K562 (cell line): Measurements from ENCODE around the gene TOX3. TPM values are rescaled to one million over a fixed set of nuclear protein-coding genes. Genes with fewer than 3 reads are reported as not detected.

ENCODE experiments used
- ATAC-seq: fragments of 200-7000 bp; cut with Tn5 transposase; 3 replicates; pipeline ENCODE4 v1.9.1; 2020; ENCODE audit warnings: moderate library complexity
- BruUV-seq: library from RNA; stranded (reverse); fragments of 400-500 nt; replicated peaks from 2 replicates; lab custom pipeline; 2021; lab: Mats Ljungman, UMichigan
- CTCF ChIA-PET: fragments of 300-600 bp; formaldehyde crosslinking; extraction: SDS; loops from one replicate; lab custom pipeline; 2021; ENCODE audit warnings: low intra/inter-chr PET ratio; lab: Yijun Ruan, JAX
- POLR2A ChIA-PET: fragments of 300-600, 350-650 bp; sonication (Branson Sonifier 250); formaldehyde crosslinking; extraction: SDS; loops from one replicate; lab custom pipeline; 2021; ENCODE audit warnings: antibody characterized with exemption, inconsistent platforms; lab: Yijun Ruan, JAX
- DNase-seq, 4 experiments: peaks; one replicate each; pipeline versions ENCODE4 v3.0.0 to v3.0.0-alpha.2; 2011 to 2018; ENCODE audit warnings: low spot score in 3 of 4, mixed read lengths in 3 of 4; ENCODE audit errors: extremely low read depth in 1 of 4
- FAIRE-seq: peaks from 2 replicates; lab custom pipeline; 2011; peaks lifted over from hg19 to GRCh38; lab: Jason Lieb, UNC
- H2AFZ ChIP-seq: 2 replicates; pipeline ENCODE4 v1.6.0; 2011; ENCODE audit warnings: low read depth, low read length, control low read depth, inconsistent platforms
- H3K27ac ChIP-seq: fragments of 200-600 bp; 3 replicates; pipeline ENCODE4 v1.8.0; 2011; ENCODE audit warnings: low read depth, mild to moderate bottlenecking, control low read depth, inconsistent platforms, low read length, moderate library complexity, mixed read lengths; ENCODE audit errors: extremely low read depth
- H3K27me3 ChIP-seq, 2 experiments: fragments of 300-600 bp in 1 of 2; 2 replicates in 1 of 2; 3 replicates in 1 of 2; pipeline versions ENCODE4 v1.6.0 to v1.8.0; 2011; ENCODE audit warnings: inconsistent platforms in 2 of 2, low read length in 2 of 2, mild to moderate bottlenecking in 1 of 2, mixed read lengths in 1 of 2, moderate library complexity in 1 of 2; ENCODE audit not compliant: control insufficient read depth in 2 of 2, insufficient read depth in 2 of 2
- H3K36me3 ChIP-seq: fragments of 300-600 bp; 3 replicates; pipeline ENCODE4 v1.8.0; 2011; ENCODE audit warnings: mild to moderate bottlenecking, low read length, inconsistent platforms; ENCODE audit not compliant: control insufficient read depth, insufficient read depth
- H3K4me1 ChIP-seq, 2 experiments: fragments of 200-600 bp in 1 of 2; replicated peaks in 1 of 2; 2 replicates in 1 of 2; 3 replicates in 1 of 2; pipeline versions ENCODE4 v1.5.1 to v1.8.0; 2011; ENCODE audit warnings: inconsistent platforms in 2 of 2, low read length in 2 of 2, mild to moderate bottlenecking in 1 of 2, mixed read lengths in 1 of 2, moderate library complexity in 1 of 2; ENCODE audit not compliant: control insufficient read depth in 2 of 2, insufficient read depth in 2 of 2
- H3K4me2 ChIP-seq: 2 replicates; pipeline ENCODE4 v1.6.1; 2011; ENCODE audit warnings: low read length, control low read depth, inconsistent platforms, mixed read lengths; ENCODE audit not compliant: insufficient read depth
- H3K4me3 ChIP-seq: fragments of 200-600 bp; sonication (generic), shearing (Covaris generic); 2 replicates; pipeline ENCODE4 v1.5.1; 2016; ENCODE audit warnings: control low read depth, inconsistent platforms
- H3K79me2 ChIP-seq: fragments of 200-600 bp; 3 replicates; pipeline ENCODE4 v1.8.0; 2011; ENCODE audit warnings: low read length, inconsistent platforms; ENCODE audit not compliant: control insufficient read depth, insufficient read depth
- H3K9ac ChIP-seq, 2 experiments: 2 replicates each; pipeline versions ENCODE4 v1.6.0 to v1.6.1; 2011; ENCODE audit warnings: low read depth in 2 of 2, low read length in 2 of 2, control low read depth in 1 of 2, inconsistent platforms in 1 of 2, mild to moderate bottlenecking in 1 of 2, mixed read lengths in 1 of 2; ENCODE audit not compliant: insufficient read depth in 1 of 2
- H3K9me1 ChIP-seq: one replicate; pipeline ENCODE4 v1.6.0; 2011; ENCODE audit warnings: inconsistent platforms, mild to moderate bottlenecking, low read length, moderate library complexity; ENCODE audit not compliant: control insufficient read depth, insufficient read depth
- H3K9me3 ChIP-seq: replicated peaks from 2 replicates; pipeline ENCODE4 v1.5.1; 2011; ENCODE audit warnings: low read depth, low read length, inconsistent platforms; ENCODE audit not compliant: control insufficient read depth, insufficient read depth
- H4K20me1 ChIP-seq: replicated peaks from 2 replicates; pipeline ENCODE4 v1.6.1; 2011; ENCODE audit warnings: low read length, inconsistent platforms, mixed read lengths; ENCODE audit not compliant: control insufficient read depth, insufficient read depth
- BCOR ChIP-seq: fragments of 450-650 bp; IDR thresholded peaks from 2 replicates; pipeline ENCODE4 v1.6.1; 2016
- C11orf30 ChIP-seq: fragments of 450-650 bp; IDR thresholded peaks from 2 replicates; pipeline ENCODE4 v1.6.1; 2016; ENCODE audit warnings: low read depth, mild to moderate bottlenecking
- CXXC5 ChIP-seq: fragments of 250-450 bp; sonication (Bioruptor Pico); IDR thresholded peaks from 2 replicates; pipeline ENCODE4 v1.8.0; 2022; ENCODE audit warnings: inconsistent platforms, mild to moderate bottlenecking, moderate library complexity
- KAT7 ChIP-seq: sonication (generic); formaldehyde crosslinking; IDR thresholded peaks from 2 replicates; pipeline ENCODE4 v1.8.0; 2022; ENCODE audit warnings: missing genetic modification reagents, mild to moderate bottlenecking, borderline replicate concordance
- KLF1 ChIP-seq: fragments of 450-650 bp; IDR thresholded peaks from 2 replicates; pipeline ENCODE4 v1.6.1; 2016; ENCODE audit warnings: missing genetic modification characterization, missing compliant biosample characterization
- MAFF ChIP-seq: IDR thresholded peaks from 2 replicates; pipeline ENCODE4 v1.6.1; 2012; ENCODE audit warnings: low read length, improper control_type of control experiment
- MAFK ChIP-seq: IDR thresholded peaks from 2 replicates; pipeline ENCODE4 v1.6.1; 2011; ENCODE audit warnings: low read length, improper control_type of control experiment
- PML ChIP-seq: IDR thresholded peaks from 2 replicates; pipeline ENCODE4 v1.6.1; 2012; ENCODE audit warnings: low read length, inconsistent platforms
- PTRF ChIP-seq: fragments of 450-650 bp; IDR thresholded peaks from 2 replicates; pipeline ENCODE4 v1.6.1; 2016; ENCODE audit warnings: mild to moderate bottlenecking, missing genetic modification characterization, missing compliant biosample characterization
- SMC3 ChIP-seq: conservative IDR thresholded peaks from 2 replicates; pipeline ENCODE4 v1.6.1; 2011; ENCODE audit warnings: low read depth, low read length, improper control_type of control experiment; ENCODE audit not compliant: insufficient read depth
- STAT6 ChIP-seq: sonication (generic); formaldehyde crosslinking; IDR thresholded peaks from 2 replicates; pipeline ENCODE4 v1.8.1; 2023; ENCODE audit warnings: mild to moderate bottlenecking, missing genetic modification reagents
- TEAD2 ChIP-seq: fragments of 450-650 bp; IDR thresholded peaks from 2 replicates; pipeline ENCODE4 v1.6.1; 2016; ENCODE audit warnings: missing genetic modification characterization, control low read depth, missing compliant biosample characterization
- ZFX ChIP-seq: sonication (generic); formaldehyde crosslinking; IDR thresholded peaks from 2 replicates; pipeline ENCODE4 v1.8.0; 2022; ENCODE audit warnings: mild to moderate bottlenecking, missing genetic modification reagents, moderate library complexity
- ZNF644 ChIP-seq: fragments of 200-800 bp; sonication (Bioruptor generic); IDR thresholded peaks from 2 replicates; pipeline ENCODE4 v1.6.1; 2016; ENCODE audit warnings: low read depth, missing genetic modification characterization, missing compliant biosample characterization
- WGBS: fragments of 100-300 bp; shearing (Covaris generic); methylation state at CpG from one replicate; pipeline ENCODE4 v1.1.6; 2016; ENCODE audit warnings: low coverage, mixed read lengths; ENCODE audit not compliant: insufficient coverage; ENCODE audit errors: missing lambda C conversion rate; 5-methylcytosine and 5-hydroxymethylcytosine counted together
- in situ Hi-C: fragments of 300-500 bp; cut with MboI; formaldehyde crosslinking; loops from 4 replicates; pipeline ENCODE4 v1.15.0; 2018; ENCODE audit warnings: inconsistent platforms, mixed read lengths
- intact Hi-C: fragments of 100-400 bp; cut with micrococcal nuclease; formaldehyde crosslinking; loops from 2 replicates; pipeline ENCODE4 v1.14.2; 2022
- polyA plus RNA-seq, 8 experiments: library from polyadenylated mRNA; depleted of rRNA in 4 of 8; stranded (reverse) in 5 of 8; unstranded in 3 of 8; fragments of >200 nt; fragmentation: Nextera tagmentation in 2 of 8; fragmentation: Illumina TruSeq in 1 of 8; extraction: Ambion mirVana in 2 of 8; extraction: Trizol in 1 of 8; gene quantifications; 2 replicates each; pipeline versions ENCODE4 v1.2.1 to v1.2.3, GENCODE V29; 2011 to 2014; ENCODE audit warnings: inconsistent platforms in 1 of 8, missing spikeins in 1 of 8
- total RNA-seq, 7 experiments: library from RNA; depleted of rRNA in 6 of 7; stranded (reverse); fragments of >200 nt in 6 of 7; fragmentation: Illumina TruSeq in 2 of 7; extraction: Trizol in 2 of 7; gene quantifications; 2 replicates each; pipeline versions ENCODE4 v1.2.1 to v1.2.3, GENCODE V29; 2011 to 2021; ENCODE audit warnings: low replicate concordance in 1 of 7
- TF ChIP-seq, protein P1 (sequence below): fragments of 250-450 bp; sonication (Bioruptor Pico); IDR thresholded peaks from 2 replicates; pipeline ENCODE4 v1.5.0; 2021
- TF ChIP-seq, protein P2 (sequence below): sonication (generic); formaldehyde crosslinking; IDR thresholded peaks from 2 replicates; pipeline ENCODE4 v1.8.0; 2022; ENCODE audit warnings: missing genetic modification reagents, mild to moderate bottlenecking, borderline replicate concordance

TOX3 gene
- total and polyA plus RNA-seq, 9 of the 15 experiments (the other 6 are each of a cell fraction or from before 2014, with no cell fraction given): not detected

- ATAC-seq: no peak
- H3K9me3 ChIP-seq: no peaks in the 10 kb centered on the region
- H3K4me2 ChIP-seq: no peak overlapping the region
- no peak overlapping the region for H2AFZ ChIP-seq
- DNase-seq: no peak
- in situ Hi-C loops: no loop called here
- WGBS: 0% methylated on average over 5 of the region's 5 CpGs
- H3K9me1 ChIP-seq: no peaks in the 10 kb centered on the region
- H3K4me3 ChIP-seq: no peak overlapping the region
- ChIA-PET POLR2A (no interaction called here), CTCF (no interaction called here)
- H4K20me1 ChIP-seq: no peaks in the 10 kb centered on the region
- no TSS peak for BruUV-seq
- intact Hi-C loops: no loop called here
- H3K9ac ChIP-seq: no peak overlapping the region
- FAIRE-seq: no peak
- H3K27me3 ChIP-seq: no peaks in the 10 kb centered on the region
- no peaks in the 10 kb centered on the region for H3K4me1 ChIP-seq
- H3K36me3 ChIP-seq: no peaks in the 10 kb centered on the region
- H3K79me2 ChIP-seq: no peaks in the 10 kb centered on the region
- no peak overlapping the region for H3K27ac ChIP-seq
- TF ChIP-seq ZNF644 (tag) (no peak), KLF1 (tag) (no peak), STAT6 (CRISPR knock-in tag) (no peak), PTRF (tag) (no peak), CXXC5 (CRISPR knock-in tag) (no peak), KAT7 (CRISPR knock-in tag) (no peak), MAFF (peak; percentile 43; the same call in 1 of the 2 replicates), BCOR (no peak), MAFK (peak; percentile 43), SMC3 (no peak), TEAD2 (no peak), PML (no peak), C11orf30 (peak; percentile 38; the same call in 1 of the 2 replicates), ZFX (CRISPR knock-in tag) (no peak)
- TF ChIP-seq, protein P1, sequence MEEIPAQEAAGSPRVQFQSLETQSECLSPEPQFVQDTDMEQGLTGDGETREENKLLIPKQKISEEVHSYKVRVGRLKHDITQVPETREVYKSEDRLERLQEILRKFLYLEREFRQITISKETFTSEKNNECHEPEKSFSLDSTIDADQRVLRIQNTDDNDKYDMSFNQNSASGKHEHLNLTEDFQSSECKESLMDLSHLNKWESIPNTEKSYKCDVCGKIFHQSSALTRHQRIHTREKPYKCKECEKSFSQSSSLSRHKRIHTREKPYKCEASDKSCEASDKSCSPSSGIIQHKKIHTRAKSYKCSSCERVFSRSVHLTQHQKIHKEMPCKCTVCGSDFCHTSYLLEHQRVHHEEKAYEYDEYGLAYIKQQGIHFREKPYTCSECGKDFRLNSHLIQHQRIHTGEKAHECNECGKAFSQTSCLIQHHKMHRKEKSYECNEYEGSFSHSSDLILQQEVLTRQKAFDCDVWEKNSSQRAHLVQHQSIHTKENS (CRISPR knock-in tag): no peak
- TF ChIP-seq, protein P2, sequence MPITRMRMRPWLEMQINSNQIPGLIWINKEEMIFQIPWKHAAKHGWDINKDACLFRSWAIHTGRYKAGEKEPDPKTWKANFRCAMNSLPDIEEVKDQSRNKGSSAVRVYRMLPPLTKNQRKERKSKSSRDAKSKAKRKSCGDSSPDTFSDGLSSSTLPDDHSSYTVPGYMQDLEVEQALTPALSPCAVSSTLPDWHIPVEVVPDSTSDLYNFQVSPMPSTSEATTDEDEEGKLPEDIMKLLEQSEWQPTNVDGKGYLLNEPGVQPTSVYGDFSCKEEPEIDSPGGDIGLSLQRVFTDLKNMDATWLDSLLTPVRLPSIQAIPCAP (CRISPR knock-in tag): no peak
Observed at GRCh38 chr16:52439750-52440149, 107.2 kb downstream of the TOX3 start.
